ENCODE measurements around the gene PEX14.

PEX14 gene

DNA sequence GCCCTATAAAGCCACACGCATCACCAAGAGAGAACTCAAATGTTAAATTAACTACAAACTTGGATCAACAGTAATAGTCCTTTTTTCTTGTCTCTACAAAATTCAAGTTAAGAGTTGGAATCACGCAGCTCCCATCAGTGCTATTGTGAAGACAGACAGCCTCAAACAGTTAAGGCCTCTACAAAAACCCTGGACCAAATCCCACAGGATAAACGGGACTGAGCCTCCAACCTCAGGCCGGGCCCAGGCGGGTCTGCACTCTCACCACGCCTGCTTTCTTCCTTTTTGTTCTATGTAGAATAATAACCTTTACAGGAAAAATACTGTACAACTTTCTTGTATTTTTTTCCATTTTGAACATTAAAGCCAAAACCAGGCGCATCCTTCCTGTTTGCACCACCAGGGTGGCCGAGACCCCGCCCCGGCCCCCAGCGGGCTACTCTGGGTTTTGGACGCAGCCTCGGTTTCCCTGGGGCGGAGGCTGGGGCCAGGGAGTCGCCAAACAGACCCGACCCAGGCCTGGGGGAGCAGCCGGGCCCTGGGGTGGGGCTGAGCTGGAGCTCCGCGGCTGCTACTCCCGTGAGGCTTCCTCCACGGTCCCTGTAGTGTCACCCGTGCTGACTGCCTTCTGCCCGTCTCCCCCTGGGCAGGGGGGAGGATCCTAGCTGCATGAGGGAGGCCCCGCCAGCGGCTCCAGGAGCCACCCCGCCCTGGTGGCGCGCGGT, 163.2 kb downstream of the PEX14 start:
- DNase-seq = no peak

DNA sequence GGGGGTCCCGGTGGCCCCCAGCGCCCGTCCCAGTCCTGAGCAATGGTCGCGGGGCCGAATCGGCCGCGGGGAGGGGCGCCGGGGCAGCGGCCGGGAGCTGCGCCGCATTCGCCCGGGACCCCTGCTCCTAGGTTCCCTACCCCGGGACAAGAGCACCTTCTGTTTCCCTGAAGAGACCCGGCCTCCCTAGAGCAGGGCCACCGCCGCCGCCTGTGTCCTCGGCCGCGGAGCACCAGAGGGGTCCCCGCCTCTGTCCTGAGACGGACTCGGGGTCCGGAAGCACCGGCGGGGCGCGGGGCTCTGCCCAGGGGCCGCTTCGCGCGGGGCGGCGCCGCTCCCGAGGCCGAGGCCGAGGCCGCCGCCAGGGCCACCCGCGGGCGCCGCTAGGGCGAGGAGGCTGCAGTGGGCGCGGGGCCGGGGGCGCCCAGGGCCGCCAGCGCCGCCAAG, 163.8 kb downstream of the PEX14 start:
- no peak for DNase-seq

DNA sequence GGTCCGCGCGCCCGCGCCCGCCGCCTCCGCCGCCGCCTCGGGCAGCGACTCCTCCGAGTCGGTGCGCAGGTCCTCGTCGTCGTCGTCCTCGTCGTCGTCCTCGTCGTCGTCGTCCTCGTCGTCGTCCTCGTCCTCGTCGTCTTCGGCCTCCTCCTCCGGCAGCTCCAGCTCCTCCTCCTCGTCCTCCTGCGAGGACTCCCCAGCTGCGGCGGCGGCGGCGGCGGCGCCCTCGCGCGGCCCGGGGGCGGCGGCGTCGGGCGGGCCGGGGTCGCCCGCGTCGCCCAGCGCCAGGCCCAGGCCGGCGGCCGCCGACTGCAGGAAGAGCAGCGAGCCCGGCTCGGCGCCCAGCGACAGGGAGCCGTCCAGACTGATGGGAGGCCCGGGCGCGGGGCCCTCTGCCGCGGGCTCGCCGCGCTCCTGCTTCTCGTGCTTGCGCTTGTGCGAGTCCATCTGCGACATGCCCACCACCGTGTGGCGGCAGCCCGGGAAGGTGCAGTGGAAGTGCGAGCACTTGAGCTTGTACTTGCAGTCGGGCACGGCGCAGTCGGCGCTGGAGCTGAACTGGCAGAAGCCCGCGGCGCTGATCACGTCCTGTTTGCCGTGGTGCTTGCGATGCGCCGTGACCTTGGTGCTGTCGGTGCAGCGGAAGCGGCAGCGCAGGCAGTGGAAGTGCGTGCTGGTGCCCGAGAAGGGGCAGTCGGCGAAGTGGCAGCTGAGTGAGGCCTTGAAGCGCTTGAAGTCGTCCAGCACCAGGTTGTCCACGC, 164.4 kb downstream of the PEX14 start:
- no peak for DNase-seq

DNA sequence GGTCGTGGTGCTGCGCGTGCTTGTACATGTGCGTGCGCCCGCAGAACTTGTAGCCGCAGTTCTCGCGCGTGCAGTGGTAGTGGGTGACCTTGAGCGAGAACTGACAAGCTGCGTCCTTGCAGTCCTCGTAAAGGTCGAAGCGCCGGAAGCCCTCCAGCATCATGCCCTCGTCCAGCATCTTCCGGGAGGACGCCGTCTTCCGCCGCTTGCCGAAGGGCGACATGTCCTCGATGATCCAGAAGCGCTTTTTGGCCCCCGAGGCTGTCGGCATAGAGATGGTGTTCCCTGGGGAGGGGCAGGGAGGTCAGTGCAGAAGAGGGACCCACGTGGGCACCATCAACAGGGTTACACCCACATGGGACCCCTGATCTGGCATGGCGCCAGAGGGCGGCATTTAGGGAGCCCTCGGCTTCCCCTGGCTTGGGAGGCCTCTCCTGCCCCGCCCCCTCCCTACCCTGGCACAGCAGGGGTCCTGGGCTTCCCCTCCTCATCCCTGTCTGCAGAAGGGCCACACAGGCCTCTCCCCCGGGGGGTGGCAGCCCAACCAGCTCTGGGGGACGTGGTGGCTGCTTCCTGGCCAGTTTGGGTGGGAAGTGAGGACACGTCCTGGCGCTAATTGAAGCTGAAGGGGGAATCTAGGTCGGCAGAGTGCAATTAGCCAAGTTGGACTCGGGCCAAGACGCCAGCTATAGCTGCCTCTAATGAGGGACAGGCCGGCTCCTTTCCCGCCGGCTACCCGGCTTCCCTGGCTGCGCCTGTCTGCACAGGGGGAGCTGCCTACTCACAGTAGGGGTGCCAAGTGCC, 165.2 kb downstream of the PEX14 start:
- DNase-seq = peak; percentile 82

DNA sequence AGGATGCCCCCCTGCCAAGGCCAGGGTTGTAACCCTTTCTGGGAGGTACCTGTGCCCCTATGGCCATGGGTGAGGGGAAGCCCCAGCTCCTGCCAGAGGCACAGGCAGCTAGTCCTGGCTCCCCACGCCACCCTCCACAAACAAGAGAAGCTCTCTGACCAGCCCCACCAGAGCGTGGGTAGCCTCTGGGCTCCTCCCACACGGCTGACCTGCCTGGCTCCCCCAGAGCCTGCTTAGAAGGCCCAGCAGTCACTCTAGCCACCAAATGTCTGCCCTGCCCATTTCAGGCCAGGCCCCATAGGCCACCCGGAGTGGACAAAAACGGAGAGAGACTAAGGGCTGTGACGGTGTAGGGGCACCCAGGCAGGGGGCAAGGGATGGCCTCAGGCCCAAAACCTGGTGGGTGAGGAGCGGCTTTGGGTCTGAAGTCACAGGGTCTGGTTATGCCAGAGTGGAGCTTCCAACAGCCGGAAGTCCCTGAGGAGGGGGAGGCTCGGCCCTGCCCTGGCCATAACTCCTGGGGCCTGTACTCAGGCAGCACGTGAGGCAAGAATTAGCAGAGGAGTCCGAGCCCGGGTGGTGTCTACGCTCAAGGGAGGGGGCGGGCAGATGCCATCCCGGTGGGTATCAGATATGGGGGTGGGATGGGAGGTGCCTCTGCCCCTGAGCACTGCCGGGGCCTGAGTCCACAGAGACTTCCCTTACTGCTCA, 166.2 kb downstream of the PEX14 start:
- no peak for DNase-seq

DNA sequence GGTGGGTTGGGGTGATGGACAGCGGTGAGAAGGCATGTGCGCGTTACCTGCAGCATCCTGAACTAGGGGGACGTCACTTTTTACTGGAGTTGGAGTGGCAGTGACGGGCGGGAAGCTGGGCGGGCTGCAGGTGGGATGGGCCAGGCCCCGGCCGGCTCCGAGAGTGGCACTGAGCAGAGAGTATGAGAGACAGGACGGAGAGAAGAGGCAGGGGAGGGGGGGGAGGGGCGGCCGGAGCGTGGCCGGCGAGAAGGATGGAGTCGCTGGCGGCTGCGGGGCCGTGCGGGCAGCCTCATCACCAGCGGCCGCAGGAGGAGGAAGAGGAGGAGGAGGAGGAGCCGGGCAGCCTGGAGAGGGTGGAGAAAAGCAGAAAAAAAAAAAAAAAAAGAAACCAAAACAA, 167.2 kb downstream of the PEX14 start:
- DNase-seq = no peak

DNA sequence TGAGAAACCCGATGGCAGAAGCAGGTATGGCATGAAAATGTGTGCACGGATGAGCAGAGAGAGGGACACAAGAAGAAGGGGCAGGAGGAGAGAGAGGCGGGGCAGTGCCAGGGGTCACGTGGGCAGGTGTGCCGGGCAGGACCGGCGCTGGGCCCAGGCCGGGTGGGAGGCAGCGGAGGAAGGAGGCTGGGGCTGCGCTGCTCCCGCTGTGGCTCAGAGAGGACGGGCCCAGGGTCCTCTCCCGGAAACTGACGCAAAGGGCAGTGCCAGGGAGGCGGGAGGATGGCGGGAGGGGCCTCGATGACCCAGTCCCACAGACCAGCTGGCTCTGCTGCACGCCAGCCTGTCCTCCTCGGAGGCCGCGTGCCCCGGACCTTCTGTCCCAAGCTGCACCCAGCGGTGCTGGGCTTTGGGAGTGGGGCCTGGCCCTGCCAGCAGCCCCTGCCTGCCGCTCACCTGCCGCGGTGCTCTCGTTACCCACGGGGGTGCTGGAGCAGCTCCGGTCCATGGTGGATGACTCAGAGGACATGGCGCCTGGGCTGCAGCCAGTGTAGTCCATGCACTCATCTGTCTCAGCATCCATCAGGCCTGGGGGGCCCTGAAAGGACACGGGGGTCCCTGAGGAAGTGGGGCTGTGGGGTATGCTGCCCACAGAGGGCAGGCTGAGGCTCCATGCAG, 167.8 kb downstream of the PEX14 start:
- DNase-seq = peak; percentile 67

DNA sequence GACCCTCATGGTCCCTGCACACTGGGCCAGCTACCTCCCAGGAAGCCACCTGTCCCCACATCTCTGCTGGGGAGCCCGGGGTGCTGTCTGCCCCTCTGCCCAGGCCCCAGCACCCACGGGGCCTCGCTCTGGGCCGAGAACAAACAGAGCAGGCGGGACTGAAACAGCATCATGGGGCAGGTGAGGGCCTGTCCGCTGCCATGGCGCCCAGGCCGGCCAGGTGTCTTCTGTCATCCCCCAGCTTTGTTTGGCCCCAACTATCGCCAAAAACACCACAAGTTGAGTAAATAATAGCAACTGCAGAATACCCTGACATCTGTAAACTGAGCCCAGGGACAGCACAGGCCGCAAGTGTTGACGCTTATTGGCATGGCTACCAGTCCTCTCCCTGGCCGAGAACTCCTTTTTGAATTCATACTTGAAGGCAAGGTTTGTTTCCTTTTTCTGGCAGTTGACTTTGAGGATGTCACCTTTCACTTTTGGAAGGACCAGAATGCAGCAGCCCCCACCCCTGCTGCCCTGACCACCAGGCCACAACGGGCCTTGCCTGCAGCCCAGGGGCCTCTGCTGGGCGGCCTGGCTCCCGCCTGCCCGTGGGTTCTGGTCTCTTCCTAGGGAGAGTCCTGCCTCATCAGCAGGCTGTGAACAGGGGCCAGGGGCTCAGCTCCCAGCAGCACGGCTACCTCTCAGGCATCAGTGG, 169.0 kb downstream of the PEX14 start:
- peak; percentile 79 for DNase-seq

DNA sequence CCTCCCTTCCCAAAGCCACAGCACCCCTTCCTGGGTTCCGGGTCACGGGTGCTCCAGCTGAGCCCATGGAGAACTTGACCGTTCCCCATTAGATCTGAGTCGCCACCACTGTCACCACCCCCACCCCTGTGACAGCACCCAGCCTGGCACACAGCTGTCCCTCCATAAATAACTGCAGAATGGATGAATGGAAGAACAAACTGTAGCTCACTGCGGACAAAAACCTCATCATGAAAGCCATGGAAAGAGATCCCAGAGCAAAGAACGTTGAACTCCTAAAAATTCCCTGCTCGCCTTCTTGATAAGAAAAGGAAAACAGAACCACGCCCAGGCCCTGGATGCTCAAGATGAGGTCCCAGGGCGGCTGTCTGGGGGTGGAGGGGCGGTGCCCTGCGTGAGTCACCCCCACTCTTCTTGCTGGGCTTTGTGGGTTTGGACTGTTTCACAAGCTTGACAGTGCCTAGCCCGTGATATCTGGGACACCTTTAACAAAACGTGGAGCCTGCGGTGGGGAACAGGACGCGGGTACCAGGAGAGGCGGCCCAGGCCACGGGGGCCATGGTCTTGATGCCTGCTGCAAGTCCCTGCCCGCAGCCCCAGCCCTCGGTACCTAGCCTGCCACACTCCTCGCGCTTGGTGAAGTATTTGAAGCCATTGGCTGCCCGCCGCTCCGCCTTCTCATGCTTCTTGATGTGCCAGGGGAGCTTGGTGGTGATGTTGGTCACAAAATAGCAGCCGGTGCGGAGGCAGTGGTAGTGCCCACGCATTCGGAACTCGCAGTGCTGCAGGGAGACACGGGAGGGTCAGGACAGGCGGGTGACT, 169.8 kb downstream of the PEX14 start:
- no peak for DNase-seq

DNA sequence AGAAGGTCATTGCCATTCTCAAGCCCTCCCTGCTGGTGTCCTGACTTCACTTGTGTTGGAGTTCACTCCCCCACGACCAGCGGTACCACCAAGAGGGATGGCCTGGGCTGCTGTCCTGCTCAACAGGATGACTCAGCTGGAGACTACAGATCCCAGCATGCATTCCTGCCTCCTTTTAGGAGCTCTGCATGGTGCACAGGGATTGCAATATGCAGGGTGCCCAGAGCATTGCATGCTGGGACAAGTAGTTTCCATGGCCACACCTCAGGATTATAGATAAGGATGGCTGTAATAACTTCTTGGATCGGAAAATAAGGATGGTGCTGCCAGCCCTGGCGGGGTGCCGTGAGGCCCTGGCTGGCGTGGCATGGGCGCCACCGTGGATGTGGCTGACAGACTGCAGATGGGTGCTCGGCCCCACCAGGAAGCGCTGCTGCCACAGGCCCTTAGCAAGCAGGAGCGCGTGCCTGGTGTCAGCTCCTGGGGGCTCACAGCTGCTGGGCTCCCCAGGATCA, 171.7 kb downstream of the PEX14 start:
- no peak for DNase-seq

DNA sequence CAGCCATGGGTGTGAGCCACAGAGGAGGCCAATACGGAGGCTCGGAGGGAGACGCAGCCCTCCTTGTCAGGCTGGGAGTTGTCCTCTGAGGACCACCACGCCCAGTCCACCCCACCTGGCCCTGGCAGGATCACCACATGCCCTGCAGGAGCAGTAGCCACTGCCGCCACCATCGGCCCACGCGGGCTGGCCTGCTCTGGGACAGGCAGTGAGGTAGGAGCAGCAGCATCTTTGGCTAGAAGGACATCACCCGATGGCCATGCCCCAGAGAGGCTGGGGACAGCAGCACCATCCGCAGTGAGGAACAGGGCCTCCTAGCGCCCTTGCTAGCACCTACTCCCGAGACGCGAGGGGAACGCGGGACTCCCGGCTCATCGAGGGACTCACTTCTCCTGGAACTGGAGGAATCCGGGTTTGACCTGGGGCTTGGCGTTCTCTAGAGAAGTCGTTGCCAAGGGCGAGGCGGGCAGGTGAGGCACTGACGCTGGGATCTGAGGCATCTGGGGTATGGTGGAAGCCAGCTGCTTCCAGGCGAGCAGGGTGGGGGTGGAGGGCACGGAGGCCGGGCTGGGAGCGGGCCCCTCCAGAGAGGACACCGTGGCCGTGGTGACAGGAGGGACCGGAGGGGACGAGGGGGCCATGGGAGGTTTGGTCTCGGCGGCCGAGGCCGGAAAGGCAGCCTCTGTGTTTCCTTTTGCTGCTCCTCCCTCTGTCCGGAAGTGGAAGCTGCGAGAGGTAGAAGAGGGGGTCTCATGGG, 172.8 kb downstream of the PEX14 start:
- no peak for DNase-seq

DNA sequence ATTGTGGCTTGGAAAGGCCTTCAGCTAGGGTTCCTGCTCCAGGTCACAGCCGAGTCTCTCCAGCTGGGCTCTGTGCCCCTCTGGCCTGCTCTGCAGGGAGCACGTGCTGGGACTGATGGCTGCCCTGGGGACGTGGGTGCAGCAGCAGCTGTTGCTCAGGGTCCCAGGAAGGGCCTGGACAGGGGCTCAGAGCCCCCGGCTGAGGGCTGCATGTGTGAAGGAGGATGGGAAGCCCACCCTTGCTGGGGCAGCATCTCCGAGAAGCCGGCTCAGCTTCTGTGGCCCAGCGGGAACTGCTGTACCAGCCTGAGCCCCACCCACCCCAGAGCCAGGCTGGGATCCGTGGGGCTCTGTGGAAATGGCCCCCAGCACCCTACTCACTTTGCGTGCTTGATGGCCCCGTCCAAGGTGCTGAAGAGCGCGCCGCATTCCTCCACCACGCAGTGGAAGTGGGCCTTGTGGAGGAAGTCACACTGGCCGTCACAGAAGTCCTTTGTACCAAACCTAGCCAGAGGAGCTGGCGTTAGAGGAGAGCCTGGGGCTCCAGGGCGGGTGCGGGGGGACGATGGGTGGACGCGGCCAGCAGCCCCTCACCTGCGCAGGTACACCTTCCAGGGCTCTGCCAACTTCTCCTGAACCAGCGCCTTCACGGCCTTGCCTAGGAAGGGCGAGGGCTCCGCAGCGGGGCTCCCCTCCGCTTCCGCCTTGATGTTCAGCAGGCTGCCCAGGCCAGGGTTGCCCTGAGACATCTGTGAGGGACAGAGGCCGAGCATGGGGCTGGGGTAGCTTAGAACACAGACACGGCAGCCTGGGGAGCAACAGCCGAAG, 174.2 kb downstream of the PEX14 start:
- DNase-seq = no peak

DNA sequence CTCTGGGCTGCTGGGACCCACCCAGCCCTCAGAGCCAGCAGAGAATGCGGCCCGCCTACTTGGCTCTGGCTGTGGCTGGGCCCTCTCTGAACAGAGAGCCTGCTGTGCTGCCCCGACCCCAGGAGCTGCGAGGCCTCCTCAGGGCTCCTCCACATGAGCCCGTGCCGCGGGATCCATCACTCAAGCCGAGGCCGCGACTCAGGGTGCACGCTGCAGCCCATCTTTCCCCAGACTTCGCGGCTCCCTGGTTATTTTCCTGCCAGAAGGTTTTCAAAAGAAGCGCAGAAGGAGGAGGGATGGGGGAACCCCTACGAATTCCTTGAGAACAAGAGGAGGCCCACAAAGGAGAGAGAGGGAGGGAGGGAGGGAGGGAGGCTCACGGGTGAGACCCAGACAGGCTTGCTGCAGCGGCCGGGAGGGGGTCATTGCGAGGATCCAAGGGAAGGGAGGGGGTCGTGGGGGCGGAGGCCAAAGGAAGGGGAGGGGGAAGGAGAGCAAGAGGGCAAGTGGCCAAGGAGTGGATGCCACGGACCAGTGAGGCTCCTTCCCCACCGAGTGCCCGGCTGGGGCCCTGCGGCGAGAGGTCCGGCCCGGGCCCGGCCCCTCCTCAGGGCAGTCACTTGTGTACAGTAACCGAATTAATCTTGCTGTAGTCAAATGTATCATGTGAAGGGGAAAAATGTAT, 174.9 kb downstream of the PEX14 start:
- no peak for DNase-seq

DNA sequence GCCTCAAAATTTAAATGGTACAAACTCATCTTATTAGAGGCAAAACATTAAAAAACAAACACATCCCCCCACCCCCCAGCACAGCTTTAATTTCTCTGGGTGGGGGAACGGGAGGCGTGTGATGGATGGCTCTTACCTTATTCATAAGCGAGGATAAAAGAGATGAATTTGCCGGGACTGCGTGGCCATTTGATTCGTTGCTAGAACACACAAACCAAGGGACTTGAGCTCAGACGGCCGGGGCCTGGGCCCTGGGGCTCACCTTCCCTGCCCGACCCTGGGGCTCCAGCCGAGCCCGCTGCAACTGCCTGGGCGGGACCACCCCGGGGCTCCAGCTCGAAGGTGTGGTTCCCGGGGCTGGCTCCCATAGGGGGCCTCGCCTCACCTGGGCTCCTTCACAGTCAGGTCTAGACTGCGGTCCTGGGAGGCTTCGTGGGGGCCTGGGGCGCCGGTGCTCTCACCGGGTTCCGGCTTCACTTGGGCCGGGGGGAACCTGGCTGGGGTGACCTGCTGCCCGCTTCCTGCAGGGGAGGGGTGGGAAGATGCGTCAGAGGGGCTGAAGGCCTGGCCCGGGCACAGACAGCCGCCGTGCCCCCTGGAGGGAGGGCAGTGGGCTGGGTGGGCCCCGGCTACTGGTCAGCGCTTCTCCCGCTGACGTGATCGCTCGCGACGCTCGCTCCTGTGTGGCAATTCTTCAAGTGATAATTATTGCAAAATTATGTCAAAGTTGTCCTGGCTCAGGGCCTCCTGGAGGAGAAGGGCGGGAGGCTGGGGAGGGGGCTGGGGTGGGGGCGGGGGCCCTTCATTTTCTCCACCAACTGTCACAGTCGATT, 176.0 kb downstream of the PEX14 start:
- no peak for DNase-seq

DNA sequence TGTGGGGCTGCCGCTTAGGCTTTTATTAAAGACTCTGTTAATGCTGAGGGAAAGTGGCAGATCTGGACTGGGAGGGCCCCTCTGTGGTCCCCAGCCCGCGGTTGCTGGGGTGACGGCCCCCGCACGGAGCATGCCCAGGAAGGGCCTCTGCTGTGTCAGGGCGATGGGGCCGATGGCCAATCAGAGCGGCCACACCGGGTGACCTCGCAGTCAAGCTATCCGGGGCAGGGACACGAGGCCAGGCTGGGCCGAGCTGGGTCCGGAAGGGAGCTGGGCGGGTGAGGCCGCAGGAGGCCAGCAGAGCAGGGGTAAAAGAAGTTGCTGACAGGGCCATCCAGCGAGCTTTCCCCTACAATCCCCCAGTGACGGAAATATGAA, 176.6 kb downstream of the PEX14 start:
- DNase-seq = no peak

DNA sequence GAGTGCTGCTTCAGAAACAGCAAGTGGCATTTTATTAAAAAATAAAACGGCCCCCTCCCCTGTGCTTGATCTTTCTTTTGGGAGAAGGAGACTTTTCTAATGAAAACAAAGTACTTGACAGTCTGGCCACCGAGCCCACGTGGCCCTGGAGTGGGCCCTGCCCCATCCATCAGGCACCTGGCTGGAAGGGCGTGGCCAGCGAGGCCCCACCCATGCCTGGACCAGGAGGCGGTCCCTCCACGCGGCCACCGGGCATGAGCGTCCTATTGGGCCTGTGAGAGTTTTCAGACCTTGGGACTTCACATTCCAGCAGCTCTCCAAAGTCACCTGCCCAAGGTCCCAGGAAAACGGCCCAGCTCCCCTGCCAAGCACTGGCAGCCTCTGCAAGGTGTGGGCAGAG, 177.0 kb downstream of the PEX14 start:
- peak; percentile 80 for DNase-seq

DNA sequence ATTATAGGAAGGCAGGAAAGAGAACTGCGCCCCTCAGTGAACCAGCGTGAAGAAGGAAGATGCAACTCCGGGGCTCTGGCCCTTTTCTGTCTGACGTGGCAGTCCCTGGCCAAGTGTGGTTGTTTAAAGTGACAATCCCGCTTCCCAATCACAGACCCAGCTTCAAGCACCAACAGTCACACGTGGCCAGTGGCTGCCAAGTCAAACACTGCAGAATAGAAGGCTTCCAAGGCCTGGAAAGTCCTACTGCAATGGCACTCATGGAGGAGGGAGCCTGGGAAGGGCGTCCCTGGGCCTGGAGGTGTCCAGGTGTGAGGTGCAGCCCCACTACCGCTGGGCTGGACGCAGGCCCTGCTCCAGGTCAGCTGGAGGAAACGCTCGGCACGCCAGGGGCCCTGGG, 177.9 kb downstream of the PEX14 start:
- DNase-seq = no peak

Data from NCI-H510A (cell line).